H1 (cell line): ENCODE results near the gene SLC26A1. TPM values are rescaled to one million over a fixed set of nuclear protein-coding genes. Genes with fewer than 3 reads are reported as not detected.

Experiments used
- CTCF ChIA-PET: fragments of 300-600 bp; sonication (Branson Sonifier 250); formaldehyde crosslinking; loops from one replicate; lab custom pipeline; 2021; ENCODE audit not compliant: partially characterized antibody; lab: Charles Lee
- POLR2A ChIA-PET: fragments of 300-600 bp; sonication (Branson Sonifier 250); formaldehyde crosslinking; loops from one replicate; lab custom pipeline; 2021; ENCODE audit warnings: inconsistent platforms; ENCODE audit not compliant: partially characterized antibody; lab: Charles Lee
- DNase-seq, 2 experiments: peaks; one replicate each; pipeline versions ENCODE4 v3.0.0 to v3.0.0-alpha.2; 2010 to 2022; ENCODE audit warnings: low spot score in 2 of 2, low read depth in 1 of 2, mixed read lengths in 1 of 2
- FAIRE-seq: peaks from 2 replicates; lab custom pipeline; 2011; peaks lifted over from hg19 to GRCh38; lab: Jason Lieb, UNC
- H2AFZ ChIP-seq: 2 replicates; pipeline ENCODE4 v1.8.1; 2012; ENCODE audit warnings: low read length, inconsistent platforms
- H2AK5ac ChIP-seq: 2 replicates; pipeline ENCODE4 v1.6.1; 2013; ENCODE audit warnings: low read depth, low read length
- H2BK120ac ChIP-seq: replicated peaks from 2 replicates; pipeline ENCODE3; 2013; ENCODE audit warnings: low read depth, low read length, inconsistent platforms
- H2BK12ac ChIP-seq: 2 replicates; pipeline ENCODE4 v1.6.1; 2013; ENCODE audit warnings: low read depth, low read length
- H2BK15ac ChIP-seq: 2 replicates; pipeline ENCODE4 v1.6.1; 2013; ENCODE audit warnings: low read length
- H2BK20ac ChIP-seq: 2 replicates; pipeline ENCODE4 v1.6.1; 2013; ENCODE audit warnings: low read length
- H2BK5ac ChIP-seq: 2 replicates; pipeline ENCODE4 v1.6.1; 2013; ENCODE audit warnings: low read depth, low read length
- H3K14ac ChIP-seq: 2 replicates; pipeline ENCODE4 v1.6.1; 2013; ENCODE audit warnings: inconsistent platforms; ENCODE audit not compliant: insufficient read length
- H3K18ac ChIP-seq: 2 replicates; pipeline ENCODE4 v1.6.1; 2013; ENCODE audit warnings: low read length; ENCODE audit errors: extremely low read depth
- H3K23ac ChIP-seq: 2 replicates; pipeline ENCODE4 v1.6.1; 2013; ENCODE audit warnings: inconsistent platforms; ENCODE audit not compliant: insufficient read length
- H3K23me2 ChIP-seq: 2 replicates; pipeline ENCODE4 v1.6.1; 2013; ENCODE audit warnings: low read depth, low read length
- H3K27ac ChIP-seq: 2 replicates; pipeline ENCODE4 v1.6.1; 2011; ENCODE audit warnings: low read depth, low read length, inconsistent platforms
- H3K27me3 ChIP-seq, 4 experiments: replicated peaks in 1 of 4; 1 replicate in 1 of 4; 2 replicates in 3 of 4; pipeline versions ENCODE4 v1.6.1 to v1.8.1; 2011 to 2013; ENCODE audit warnings: low read length in 3 of 4, mild to moderate bottlenecking in 3 of 4, inconsistent platforms in 2 of 4, mixed read lengths in 2 of 4, moderate library complexity in 1 of 4; ENCODE audit not compliant: control insufficient read depth in 3 of 4, insufficient read depth in 3 of 4; ENCODE audit errors: extremely low read depth in 1 of 4
- H3K36me3 ChIP-seq, 4 experiments: 2 replicates each; pipeline versions ENCODE4 v1.6.1 to v1.8.1; 2011 to 2013; ENCODE audit warnings: mild to moderate bottlenecking in 4 of 4, low read length in 3 of 4, moderate library complexity in 2 of 4, control low read depth in 1 of 4, inconsistent platforms in 1 of 4; ENCODE audit not compliant: insufficient read depth in 4 of 4, control insufficient read depth in 2 of 4
- H3K4ac ChIP-seq: replicated peaks from 2 replicates; pipeline ENCODE3; 2013; ENCODE audit warnings: low read length, low read depth, mixed read lengths, inconsistent platforms; ENCODE audit not compliant: insufficient read length
- H3K4me1 ChIP-seq, 4 experiments: replicated peaks in 1 of 4; 1 replicate in 1 of 4; 2 replicates in 3 of 4; pipeline versions ENCODE4 v1.6.1 to v1.8.1; 2011 to 2013; ENCODE audit warnings: low read length in 3 of 4, inconsistent platforms in 2 of 4, mixed read lengths in 1 of 4; ENCODE audit not compliant: insufficient read depth in 4 of 4, control insufficient read depth in 3 of 4
- H3K4me2 ChIP-seq, 2 experiments: 2 replicates each; pipeline versions ENCODE4 v1.6.1 to v1.8.1; 2011 to 2013; ENCODE audit warnings: low read depth in 2 of 2, low read length in 2 of 2, control low read depth in 1 of 2, inconsistent platforms in 1 of 2, mild to moderate bottlenecking in 1 of 2; ENCODE audit not compliant: insufficient read depth in 1 of 2
- H3K4me3 ChIP-seq, 4 experiments: fragments of 200-600, 300-600 bp in 1 of 4; sonication (generic), shearing (Covaris generic), sonication (Bioruptor Twin) in 1 of 4; 2 replicates each; pipeline versions ENCODE4 v1.5.1 to v1.8.1; 2011 to 2016; ENCODE audit warnings: low read length in 4 of 4, low read depth in 3 of 4, control low read depth in 2 of 4, inconsistent platforms in 2 of 4, mild to moderate bottlenecking in 2 of 4, mixed read lengths in 1 of 4, moderate library complexity in 1 of 4; ENCODE audit not compliant: insufficient read depth in 2 of 4; ENCODE audit errors: extremely low read depth in 1 of 4
- H3K56ac ChIP-seq: replicated peaks from 2 replicates; pipeline ENCODE3; 2013; ENCODE audit warnings: low read depth, mild to moderate bottlenecking, mixed read lengths, low read length, inconsistent platforms; ENCODE audit not compliant: insufficient read length
- H3K79me1 ChIP-seq: 2 replicates; pipeline ENCODE4 v1.6.1; 2013; ENCODE audit warnings: low read depth, low read length, control low read depth
- H3K79me2 ChIP-seq, 2 experiments: 2 replicates each; pipeline versions ENCODE4 v1.6.1 to v1.8.1; 2012 to 2013; ENCODE audit warnings: low read length in 2 of 2, mild to moderate bottlenecking in 2 of 2, inconsistent platforms in 1 of 2; ENCODE audit not compliant: insufficient read depth in 2 of 2, control insufficient read depth in 1 of 2
- H3K9ac ChIP-seq, 4 experiments: replicated peaks in 1 of 4; 1 replicate in 1 of 4; 2 replicates in 3 of 4; pipeline versions ENCODE4 v1.6.1 to v1.8.1; 2011 to 2013; ENCODE audit warnings: low read depth in 3 of 4, low read length in 3 of 4, control low read depth in 2 of 4, mild to moderate bottlenecking in 2 of 4, moderate library complexity in 2 of 4, inconsistent platforms in 1 of 4; ENCODE audit errors: extremely low read depth in 1 of 4
- H3K9me3 ChIP-seq, 2 experiments: 2 replicates each; pipeline versions ENCODE4 v1.6.1 to v1.8.1; 2012 to 2013; ENCODE audit warnings: mild to moderate bottlenecking in 2 of 2, moderate library complexity in 2 of 2, control low read depth in 1 of 2, inconsistent platforms in 1 of 2, low read depth in 1 of 2, low read length in 1 of 2, mixed read lengths in 1 of 2; ENCODE audit not compliant: insufficient read depth in 2 of 2
- H4K20me1 ChIP-seq, 2 experiments: replicated peaks in 1 of 2; 2 replicates each; pipeline versions ENCODE3 to v1.8.1; 2011 to 2013; ENCODE audit warnings: inconsistent platforms in 2 of 2, low read length in 2 of 2, mild to moderate bottlenecking in 1 of 2; ENCODE audit not compliant: insufficient read depth in 2 of 2, control insufficient read depth in 1 of 2
- H4K5ac ChIP-seq: 2 replicates; pipeline ENCODE4 v1.6.1; 2013; ENCODE audit warnings: low read length, low read depth, mixed read lengths, inconsistent platforms; ENCODE audit not compliant: insufficient read length
- H4K8ac ChIP-seq: 2 replicates; pipeline ENCODE4 v1.8.0; 2013; ENCODE audit warnings: mild to moderate bottlenecking, moderate library complexity, low read length, inconsistent platforms; ENCODE audit not compliant: insufficient read depth; ENCODE audit errors: extremely low read depth
- H4K91ac ChIP-seq: replicated peaks from 2 replicates; pipeline ENCODE3; 2013; ENCODE audit warnings: low read length, mixed read lengths, inconsistent platforms; ENCODE audit not compliant: insufficient read length
- BCL11A ChIP-seq, 2 experiments: IDR thresholded peaks; one replicate each; pipeline ENCODE4 v1.6.1; 2011; ENCODE audit warnings: low read depth in 2 of 2, low read length in 2 of 2, mild to moderate bottlenecking in 2 of 2
- EGR1 ChIP-seq: IDR thresholded peaks from 2 replicates; pipeline ENCODE4 v1.6.1; 2011; ENCODE audit warnings: low read depth, low read length, borderline replicate concordance
- JUND ChIP-seq: IDR thresholded peaks from 2 replicates; pipeline ENCODE4 v1.6.1; 2011; ENCODE audit warnings: mild to moderate bottlenecking, improper control_type of control experiment, low read length
- TAF7 ChIP-seq: optimal IDR thresholded peaks from 2 replicates; pipeline ENCODE3; 2011; ENCODE audit warnings: low read depth, mild to moderate bottlenecking, inconsistent platforms, low read length, moderate library complexity, borderline replicate concordance
- YY1 ChIP-seq: IDR thresholded peaks from 2 replicates; pipeline ENCODE4 v1.6.1; 2011; ENCODE audit warnings: low read depth, mild to moderate bottlenecking, low read length
- WGBS, 2 experiments: shearing (Covaris generic) in 1 of 2; methylation state at CpG; one replicate each; pipeline versions ENCODE4 v1.1.6 to v1.1.7; 2013 to 2015; ENCODE audit warnings: low lambda C conversion rate in 2 of 2, mixed read lengths in 2 of 2, inconsistent platforms in 1 of 2, low coverage in 1 of 2, missing lambda C conversion rate in 1 of 2; ENCODE audit not compliant: insufficient replicate concordance in 2 of 2, insufficient coverage in 1 of 2, insufficient read length in 1 of 2; ENCODE audit errors: extremely low coverage in 1 of 2, missing lambda C conversion rate in 1 of 2; 5-methylcytosine and 5-hydroxymethylcytosine counted together
- polyA plus RNA-seq, 7 experiments: library from polyadenylated mRNA; depleted of rRNA in 3 of 7; stranded (reverse) in 5 of 7; unstranded in 2 of 7; fragments of >200 nt in 5 of 7; fragments of 200-250 nt in 2 of 7; gene quantifications; 1 replicate in 5 of 7; 2 replicates in 1 of 7; 4 replicates in 1 of 7; pipeline versions ENCODE4 v1.2.1 to v1.2.3, GENCODE V29; 2011 to 2013; ENCODE audit warnings: missing spikeins in 2 of 7, mixed read lengths in 2 of 7
- total RNA-seq: library from RNA; stranded (reverse); fragmentation: NEBNext Ultra II Directional; extraction: Animal tissue kit (Norgen Biotek cat#: 25700); gene quantifications from 2 replicates; pipeline ENCODE4 v1.2.1, GENCODE V29; 2021

The SLC26A1 gene
- total and polyA plus RNA-seq, 2 of the 8 experiments (the other 6 are each of a cell fraction or from before 2014, with no cell fraction given) = 0.11 TPM; not detected in 1

DNA sequence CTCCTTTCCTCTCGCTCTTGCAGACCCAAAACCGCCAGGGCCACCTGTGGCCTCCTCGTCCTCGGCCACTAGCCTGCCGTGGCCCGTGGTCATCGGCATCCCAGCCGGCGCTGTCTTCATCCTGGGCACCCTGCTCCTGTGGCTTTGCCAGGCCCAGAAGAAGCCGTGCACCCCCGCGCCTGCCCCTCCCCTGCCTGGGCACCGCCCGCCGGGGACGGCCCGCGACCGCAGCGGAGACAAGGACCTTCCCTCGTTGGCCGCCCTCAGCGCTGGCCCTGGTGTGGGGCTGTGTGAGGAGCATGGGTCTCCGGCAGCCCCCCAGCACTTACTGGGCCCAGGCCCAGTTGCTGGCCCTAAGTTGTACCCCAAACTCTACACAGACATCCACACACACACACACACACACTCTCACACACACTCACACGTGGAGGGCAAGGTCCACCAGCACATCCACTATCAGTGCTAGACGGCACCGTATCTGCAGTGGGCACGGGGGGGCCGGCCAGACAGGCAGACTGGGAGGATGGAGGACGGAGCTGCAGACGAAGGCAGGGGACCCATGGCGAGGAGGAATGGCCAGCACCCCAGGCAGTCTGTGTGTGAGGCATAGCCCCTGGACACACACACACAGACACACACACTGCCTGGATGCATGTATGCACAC lies 31.8 kb upstream of the SLC26A1 start:
- Histone ChIP-seq H2BK5ac (no peak overlapping the region), H3K79me1 (no peaks in the 10 kb centered on the region), H4K91ac (no peak overlapping the region), H2AK5ac (no peak overlapping the region), H3K27me3 (0 out of 7 replicates have a peak, but pooled peaks cover 0 to 5% (median 0%) of the 10 kb centered on the region in 4 experiments), H2BK20ac (no peak overlapping the region), H3K23ac (no peak overlapping the region), H2BK12ac (no peak overlapping the region), H3K23me2 (no peaks in the 10 kb centered on the region; the same call in 1 of the 2 replicates), H3K4me2 (no peak overlapping the region), H4K8ac (no peak overlapping the region), H2BK15ac (peak overlapping the region; percentile 8; the same call in 1 of the 2 replicates), H3K9me3 (no peaks in the 10 kb centered on the region), H2AFZ (no peak overlapping the region)
- DNase-seq = no peak
- FAIRE-seq = no peak
- POLR2A ChIA-PET = no interaction called here
- TF ChIP-seq EGR1 (no peak), JUND (no peak), TAF7 (no peak), BCL11A (IDR thresholded peaks at IDR 0.05; ENCODE audit: low read depth in 2 of 2, low read length in 2 of 2) (no peak), YY1 (no peak)
- TF ChIP-seq, all 59 proteins: peak for 0
- no peaks in the 10 kb centered on the region for H3K79me2 ChIP-seq
- 95% methylated on average over 29 of the region's 32 CpGs; no CpG with 5 or more reads in 1 of the 2 experiments for WGBS, 2 experiments
- no peak overlapping the region for H3K14ac ChIP-seq
- H3K4me1 ChIP-seq = peaks cover 0 to 7% (median 4%) of the 10 kb centered on the region in 4 experiments; a peak in 4 of 7 replicates
- no peak overlapping the region for H3K27ac ChIP-seq
- CTCF ChIA-PET = no interaction called here
- H4K20me1 ChIP-seq = peaks cover 0 to 16% of the 10 kb centered on the region in 2 experiments
- no peak overlapping the region for H3K18ac ChIP-seq
- H3K9ac ChIP-seq = no peak overlapping the region
- H3K4ac ChIP-seq = no peak overlapping the region
- no peak overlapping the region for H2BK120ac ChIP-seq
- peaks cover 0 to 9% (median 8%) of the 10 kb centered on the region in 4 experiments; a peak in 5 of 8 replicates for H3K36me3 ChIP-seq
- H3K56ac ChIP-seq = no peak overlapping the region
- no peak overlapping the region for H3K4me3 ChIP-seq
- H4K5ac ChIP-seq = no peak overlapping the region
